Trophoblast cell (in vitro differentiated cells and primary cell): ENCODE measurements around the gene CRY1.

Source experiments
- DNase-seq, 2 donors: peaks; one replicate each; pipeline ENCODE4 v3.0.0-alpha.2; 2016
- H2AFZ ChIP-seq: 2 replicates; pipeline ENCODE4 v1.6.1; 2013; ENCODE audit warnings: low read length, moderate library complexity, mild to moderate bottlenecking; ENCODE audit not compliant: insufficient read depth, poor library complexity
- H2AK5ac ChIP-seq: 2 replicates; pipeline ENCODE4 v1.6.1; 2013; ENCODE audit warnings: mild to moderate bottlenecking, low read length
- H2BK120ac ChIP-seq: 2 replicates; pipeline ENCODE4 v1.6.1; 2013; ENCODE audit warnings: low read length, mild to moderate bottlenecking, moderate library complexity; ENCODE audit not compliant: insufficient read depth, poor library complexity
- H2BK12ac ChIP-seq: 2 replicates; pipeline ENCODE4 v1.6.1; 2013; ENCODE audit warnings: mild to moderate bottlenecking, low read length, moderate library complexity
- H2BK5ac ChIP-seq: 2 replicates; pipeline ENCODE4 v1.6.1; 2013; ENCODE audit warnings: low read length, low read depth, moderate library complexity, mild to moderate bottlenecking; ENCODE audit not compliant: poor library complexity
- H3K14ac ChIP-seq: 2 replicates; pipeline ENCODE4 v1.6.1; 2013; ENCODE audit warnings: mild to moderate bottlenecking, low read length
- H3K18ac ChIP-seq: 2 replicates; pipeline ENCODE4 v1.6.1; 2013; ENCODE audit warnings: mild to moderate bottlenecking, low read length
- H3K23ac ChIP-seq: 2 replicates; pipeline ENCODE4 v1.6.1; 2013; ENCODE audit warnings: low read length
- H3K27ac ChIP-seq: 2 replicates; pipeline ENCODE4 v1.5.1; 2013; ENCODE audit warnings: low read depth, mild to moderate bottlenecking, inconsistent platforms, low read length, moderate library complexity
- H3K27me3 ChIP-seq: 2 replicates; pipeline ENCODE4 v1.6.1; 2013; ENCODE audit warnings: inconsistent platforms, mild to moderate bottlenecking, low read length, moderate library complexity; ENCODE audit not compliant: insufficient read depth
- H3K36me3 ChIP-seq, 2 experiments: 1 replicate in 1 of 2; 2 replicates in 1 of 2; pipeline ENCODE4 v1.6.1; 2013; ENCODE audit warnings: low read length in 2 of 2, mild to moderate bottlenecking in 2 of 2, moderate library complexity in 1 of 2; ENCODE audit not compliant: insufficient read depth in 2 of 2, control insufficient read depth in 1 of 2
- H3K4ac ChIP-seq: 2 replicates; pipeline ENCODE4 v1.6.1; 2013; ENCODE audit warnings: low read depth, mild to moderate bottlenecking, low read length, moderate library complexity
- H3K4me1 ChIP-seq, 2 experiments: 1 replicate in 1 of 2; 2 replicates in 1 of 2; pipeline ENCODE4 v1.6.1; 2013; ENCODE audit warnings: low read length in 2 of 2, mild to moderate bottlenecking in 2 of 2, moderate library complexity in 1 of 2; ENCODE audit not compliant: insufficient read depth in 2 of 2, control insufficient read depth in 1 of 2
- H3K4me2 ChIP-seq: 2 replicates; pipeline ENCODE4 v1.6.1; 2013; ENCODE audit warnings: inconsistent platforms, mild to moderate bottlenecking, low read length, moderate library complexity
- H3K4me3 ChIP-seq: 2 replicates; pipeline ENCODE4 v1.5.1; 2013; ENCODE audit warnings: mild to moderate bottlenecking, low read depth, low read length, inconsistent platforms
- H3K79me1 ChIP-seq: one replicate; pipeline ENCODE4 v1.6.1; 2013; ENCODE audit warnings: low read length
- H3K79me2 ChIP-seq: 2 replicates; pipeline ENCODE4 v1.6.1; 2013; ENCODE audit warnings: low read length, mild to moderate bottlenecking; ENCODE audit not compliant: control insufficient read depth, insufficient read depth, poor library complexity
- H3K9ac ChIP-seq: 2 replicates; pipeline ENCODE4 v1.6.1; 2013; ENCODE audit warnings: mild to moderate bottlenecking, low read length
- H3K9me3 ChIP-seq: 2 replicates; pipeline ENCODE4 v1.6.1; 2013; ENCODE audit warnings: low read depth, mild to moderate bottlenecking, control low read depth, inconsistent platforms, low read length; ENCODE audit not compliant: insufficient read depth
- H4K12ac ChIP-seq: 2 replicates; pipeline ENCODE4 v1.6.1; 2013; ENCODE audit warnings: low read depth, mild to moderate bottlenecking, low read length, moderate library complexity
- H4K8ac ChIP-seq: 2 replicates; pipeline ENCODE4 v1.6.1; 2013; ENCODE audit warnings: low read depth, mild to moderate bottlenecking, low read length, moderate library complexity
- H4K91ac ChIP-seq: one replicate; pipeline ENCODE4 v1.6.1; 2013; ENCODE audit warnings: low read depth, mild to moderate bottlenecking, low read length, moderate library complexity
- WGBS: extraction: QIAGEN DNeasy Blood & Tissue Kit; methylation state at CpG from one replicate; pipeline ENCODE4 v1.1.7; 2013; ENCODE audit warnings: missing lambda C conversion rate; ENCODE audit not compliant: insufficient read length, insufficient coverage; ENCODE audit errors: extremely low coverage; 5-methylcytosine and 5-hydroxymethylcytosine counted together

Gene CRY1

GRCh38 chr12:106973545-106973944, 119.8 kb downstream of the CRY1 start:
- H2BK5ac ChIP-seq, result no peak overlapping the region
- H2AK5ac ChIP-seq, result no peak overlapping the region
- H3K23ac ChIP-seq, result no peak overlapping the region
- no peak overlapping the region for H3K14ac ChIP-seq
- H3K36me3 ChIP-seq, result peaks cover 5 to 10% of the 10 kb centered on the region in 2 experiments
- no peaks in the 10 kb centered on the region for H3K4me1 ChIP-seq
- no peaks in the 10 kb centered on the region for H3K79me2 ChIP-seq
- no peak overlapping the region for H3K18ac ChIP-seq
- H3K4me2 ChIP-seq, result no peak overlapping the region
- H4K12ac ChIP-seq, result no peak overlapping the region
- H3K9me3 ChIP-seq, result no peaks in the 10 kb centered on the region
- no peak overlapping the region for H3K27ac ChIP-seq
- no peak overlapping the region for H3K4me3 ChIP-seq
- DNase-seq, result no peak
- no peak overlapping the region for H3K4ac ChIP-seq
- H3K79me1 ChIP-seq, result no peaks in the 10 kb centered on the region
- H3K9ac ChIP-seq, result no peak overlapping the region
- no peak overlapping the region for H2AFZ ChIP-seq
- no peaks in the 10 kb centered on the region for H3K27me3 ChIP-seq
- H4K91ac ChIP-seq, result no peak overlapping the region
- no peak overlapping the region for H2BK12ac ChIP-seq
- no peak overlapping the region for H4K8ac ChIP-seq
- H2BK120ac ChIP-seq, result no peak overlapping the region

- Histone ChIP-seq H3K79me2 (no peaks in the 10 kb centered on the region), H4K91ac (no peak overlapping the region), H3K9ac (no peak overlapping the region), H3K23ac (no peak overlapping the region), H3K4ac (no peak overlapping the region), H4K8ac (no peak overlapping the region), H2BK12ac (no peak overlapping the region), H3K79me1 (no peaks in the 10 kb centered on the region), H3K14ac (no peak overlapping the region), H3K27me3 (no peaks in the 10 kb centered on the region), H4K12ac (no peak overlapping the region), H3K4me1 (no peaks in the 10 kb centered on the region), H2BK120ac (no peak overlapping the region), H3K27ac (no peak overlapping the region), H3K9me3 (no peaks in the 10 kb centered on the region), H3K4me2 (no peak overlapping the region), H2AK5ac (no peak overlapping the region), H2BK5ac (no peak overlapping the region), H3K4me3 (no peak overlapping the region), H3K36me3 (peaks cover 8 to 13% of the 10 kb centered on the region in 2 experiments), H3K18ac (no peak overlapping the region), H2AFZ (no peak overlapping the region)
- no peak for DNase-seq
- WGBS, result no CpG with 5 or more reads among the region's 2 CpGs
Observed at GRCh38 chr12:106971065-106971464, 122.3 kb downstream of the CRY1 start.

- no peaks in the 10 kb centered on the region for H3K79me1 ChIP-seq
- H2AFZ ChIP-seq, result no peak overlapping the region
- H4K8ac ChIP-seq, result no peak overlapping the region
- no peak overlapping the region for H3K14ac ChIP-seq
- H2BK120ac ChIP-seq, result no peak overlapping the region
- no peak overlapping the region for H3K9ac ChIP-seq
- H3K79me2 ChIP-seq, result peaks cover 2% of the 10 kb centered on the region
- no peaks in the 10 kb centered on the region for H3K9me3 ChIP-seq
- DNase-seq, result peak; percentile 25 to 63
- no peak overlapping the region for H3K4me3 ChIP-seq
- H3K18ac ChIP-seq, result no peak overlapping the region
- H2BK12ac ChIP-seq, result no peak overlapping the region
- no peaks in the 10 kb centered on the region for H3K4me1 ChIP-seq
- no peak overlapping the region for H4K12ac ChIP-seq
- no peak overlapping the region for H3K23ac ChIP-seq
- H2BK5ac ChIP-seq, result no peak overlapping the region
- H3K36me3 ChIP-seq, result peaks cover 9 to 13% of the 10 kb centered on the region in 2 experiments
- no peak overlapping the region for H3K4ac ChIP-seq
- H3K27me3 ChIP-seq, result no peaks in the 10 kb centered on the region
- H3K27ac ChIP-seq, result no peak overlapping the region
- H4K91ac ChIP-seq, result no peak overlapping the region
- no peak overlapping the region for H3K4me2 ChIP-seq
- no peak overlapping the region for H2AK5ac ChIP-seq
- WGBS, result no CpG with 5 or more reads among the region's 2 CpGs
Observed at GRCh38 chr12:106964526-106964925, 128.8 kb downstream of the CRY1 start.

DNA sequence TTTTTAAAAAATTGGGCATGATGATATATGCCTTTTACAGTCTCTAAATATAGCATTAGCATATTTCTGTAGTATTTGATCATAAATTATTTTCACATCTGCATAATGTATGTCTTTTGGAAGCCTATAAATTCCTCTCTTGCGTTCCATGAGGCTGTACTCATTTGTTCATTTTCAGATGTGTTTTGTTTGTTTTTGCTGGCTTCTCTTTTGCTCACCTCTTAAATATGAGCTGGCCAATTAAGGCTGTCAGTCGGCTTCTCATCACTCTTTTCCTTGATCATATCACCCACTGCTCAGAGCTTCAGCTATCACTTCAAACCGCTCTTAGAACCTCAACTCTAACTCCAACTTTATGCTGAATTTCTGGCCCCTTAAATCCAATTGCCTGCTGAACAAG, 131.1 kb downstream of the CRY1 start:
- H4K91ac ChIP-seq, result no peak overlapping the region
- no peak overlapping the region for H3K18ac ChIP-seq
- H4K12ac ChIP-seq, result no peak overlapping the region
- H2AK5ac ChIP-seq, result no peak overlapping the region
- no peak overlapping the region for H3K4me2 ChIP-seq
- no peak overlapping the region for H3K14ac ChIP-seq
- no peak overlapping the region for H2BK12ac ChIP-seq
- no peak overlapping the region for H3K9ac ChIP-seq
- no peak overlapping the region for H2BK120ac ChIP-seq
- peak in 1 of 2 donors; percentile 38 for DNase-seq
- no peak overlapping the region for H3K27ac ChIP-seq
- H3K4me1 ChIP-seq, result no peaks in the 10 kb centered on the region
- H4K8ac ChIP-seq, result no peak overlapping the region
- H2BK5ac ChIP-seq, result no peak overlapping the region
- no peaks in the 10 kb centered on the region for H3K27me3 ChIP-seq
- H3K79me2 ChIP-seq, result peaks cover 2% of the 10 kb centered on the region
- H2AFZ ChIP-seq, result no peak overlapping the region
- H3K4me3 ChIP-seq, result no peak overlapping the region
- no peaks in the 10 kb centered on the region for H3K9me3 ChIP-seq
- no peak overlapping the region for H3K4ac ChIP-seq
- no CpG with 5 or more reads among the region's 3 CpGs for WGBS
- no peaks in the 10 kb centered on the region for H3K79me1 ChIP-seq
- peaks cover 6 to 12% of the 10 kb centered on the region in 2 experiments for H3K36me3 ChIP-seq
- no peak overlapping the region for H3K23ac ChIP-seq
